ENCODE measurements around the gene TRIP11.

The TRIP11 gene

DNA sequence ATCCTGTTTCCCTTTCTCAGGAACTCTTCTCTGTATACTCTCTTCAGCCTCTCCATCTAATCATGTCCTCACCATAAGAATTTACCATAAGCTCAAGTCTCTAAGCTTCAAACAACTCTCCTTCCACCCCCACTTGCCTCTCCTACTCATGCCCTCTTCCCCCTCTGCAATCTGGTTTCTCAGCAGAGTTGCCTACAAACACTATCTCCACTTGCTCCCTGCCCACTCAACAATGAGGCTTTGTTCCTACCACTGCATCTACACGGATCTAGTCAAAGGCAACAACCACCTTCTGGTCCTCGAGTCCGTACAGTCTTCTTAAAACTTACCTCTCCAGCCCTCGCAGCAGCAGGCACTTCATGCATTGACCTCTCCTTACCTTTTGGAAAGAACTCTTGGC, 75.1 kb downstream of the TRIP11 start:
- no peak for DNase-seq (ENCODE audit: extremely low read depth, low read depth)
- no peak for TF ChIP-seq CTCF (IDR thresholded peaks at IDR 0.05; ENCODE audit: low read depth, low read length)

DNA sequence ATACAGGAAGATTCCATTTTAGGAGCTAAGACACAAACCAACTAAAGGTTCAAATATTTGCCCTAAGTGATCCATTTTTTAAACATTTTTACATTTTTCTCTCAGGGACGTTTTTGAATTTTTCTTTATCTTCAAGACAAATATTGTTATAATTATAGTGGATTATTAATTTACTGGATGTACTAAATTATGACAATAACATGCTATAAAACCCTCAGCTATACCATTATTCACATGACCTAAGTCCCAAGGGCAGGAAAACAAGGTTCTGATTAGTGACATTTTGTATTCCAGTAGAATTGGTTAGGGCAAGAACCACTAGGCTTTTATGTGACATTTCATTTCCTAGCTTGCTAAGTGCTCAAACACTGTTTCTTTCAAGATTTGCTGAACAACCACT, 75.8 kb downstream of the TRIP11 start:
- no peak for DNase-seq (ENCODE audit: extremely low read depth, low read depth)

DNA sequence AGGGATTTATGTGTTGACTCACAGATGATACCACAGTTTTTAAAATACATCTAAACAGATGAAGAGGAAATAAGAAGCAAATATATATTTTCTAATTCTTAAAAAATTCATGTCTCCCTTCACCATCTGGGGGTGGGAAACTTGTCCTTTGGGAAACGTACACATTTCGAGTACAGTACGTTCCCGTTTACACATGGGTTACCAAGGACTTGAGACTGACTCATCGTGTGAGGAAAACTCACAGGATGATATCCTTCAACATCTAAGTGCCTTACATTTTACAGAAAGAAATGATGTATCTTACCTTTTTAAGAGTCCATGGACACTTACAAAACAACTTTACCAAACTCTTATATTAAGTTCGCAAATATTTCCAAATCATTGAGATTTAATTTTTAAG, 76.4 kb downstream of the TRIP11 start:
- no peak for DNase-seq (ENCODE audit: extremely low read depth, low read depth)
- no peak for TF ChIP-seq CTCF (IDR thresholded peaks at IDR 0.05; ENCODE audit: low read depth, low read length)

More for the DNA sequence above, 75.8 kb downstream of the TRIP11 start:
- TF ChIP-seq CTCF (IDR thresholded peaks at IDR 0.05; ENCODE audit: low read depth, low read length): no peak

- no peak for TF ChIP-seq CTCF (IDR thresholded peaks at IDR 0.05; ENCODE audit: low read depth, low read length)
- DNase-seq (ENCODE audit: extremely low read depth, low read depth): no peak
Measured at GRCh38 chr14:91961297-91962220, 78.3 kb downstream of the TRIP11 start.

- DNase-seq (ENCODE audit: extremely low read depth, low read depth): no peak
- TF ChIP-seq CTCF (IDR thresholded peaks at IDR 0.05; ENCODE audit: low read depth, low read length): no peak
Measured at GRCh38 chr14:91957876-91958313, 82.0 kb downstream of the TRIP11 start.

DNA sequence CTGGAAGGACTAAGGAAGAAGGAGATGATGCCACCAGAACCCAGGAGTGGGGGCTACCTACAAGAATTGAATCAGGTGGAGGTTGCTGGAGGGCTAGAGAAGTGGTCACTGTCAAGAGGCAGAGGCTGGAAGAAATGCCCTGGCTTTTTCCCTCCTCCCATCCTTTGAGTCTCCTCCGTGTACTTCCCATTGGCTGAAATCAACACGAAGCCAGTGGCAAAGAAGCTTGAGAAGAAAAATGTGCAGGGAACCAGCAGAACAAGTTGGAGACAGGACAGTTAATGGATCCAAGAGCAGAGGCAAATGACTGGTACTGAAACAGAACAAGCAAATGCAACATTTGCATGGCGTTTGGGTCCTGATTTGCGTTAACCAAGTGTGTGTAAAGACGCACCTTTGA, 83.2 kb downstream of the TRIP11 start:
- no peak for DNase-seq (ENCODE audit: extremely low read depth, low read depth)
- no peak for TF ChIP-seq CTCF (IDR thresholded peaks at IDR 0.05; ENCODE audit: low read depth, low read length)

GRCh38 chr14:91955168-91955567, 84.7 kb downstream of the TRIP11 start:
- no peak for TF ChIP-seq CTCF (IDR thresholded peaks at IDR 0.05; ENCODE audit: low read depth, low read length)
- no peak for DNase-seq (ENCODE audit: extremely low read depth, low read depth)

Measured in AG09319 (cell line).